Ovary (tissue), 3 donors: ENCODE data around the gene KRT15.

Source experiments
- CTCF ChIP-seq, 3 donors: fragments of 450-650 bp in 2 of 3; fragments of 200-600 bp in 1 of 3; IDR thresholded peaks; one replicate each; pipeline versions ENCODE4 v1.5.1 to v1.8.0; 2016 to 2022; ENCODE audit warnings: antibody characterized with exemption in 3 of 3, mild to moderate bottlenecking in 1 of 3
- POLR2A ChIP-seq: fragments of 450-650 bp; IDR thresholded peaks from one replicate; pipeline ENCODE4 v1.6.1; 2017; ENCODE audit warnings: antibody characterized with exemption, mild to moderate bottlenecking, moderate library complexity
- donor health status: DM: no; HTN: no; CAD: no.

DNA sequence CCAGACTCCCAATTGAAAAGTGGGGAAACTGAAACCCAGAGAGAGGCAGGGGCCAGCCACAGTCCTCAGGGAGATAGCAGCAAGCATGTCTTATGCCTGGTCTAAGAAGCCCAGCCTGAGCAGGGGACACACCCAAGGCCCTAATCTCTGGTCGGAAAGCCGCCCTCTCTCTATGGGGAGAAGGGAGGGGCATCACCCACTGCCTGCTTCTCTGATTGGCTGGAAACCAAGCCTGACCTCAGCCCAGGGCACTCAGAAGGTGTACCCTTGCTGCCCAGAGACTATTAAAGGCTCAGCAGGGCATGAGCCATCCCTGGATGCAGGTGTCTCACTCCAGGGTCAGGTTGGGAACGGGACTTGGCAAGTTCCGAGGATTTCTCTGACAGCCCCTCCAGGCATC lies 7.6 kb downstream of the KRT15 start:
- TF ChIP-seq CTCF (IDR thresholded peaks at IDR 0.05) (no peak), POLR2A (no peak)
